ENCODE data around the gene BMERB1. TPM values are rescaled to one million over a fixed set of nuclear protein-coding genes. Genes with fewer than 3 reads are reported as not detected.
"Not testable (repeated sequence)": the region's sequence is repeated elsewhere in the genome, so short reads cannot be mapped to it uniquely, and the experiment has no call there.

Gene BMERB1
- total and polyA plus RNA-seq, 4 donors, result 5.6 to 33.3 (median 9.0) TPM

DNA sequence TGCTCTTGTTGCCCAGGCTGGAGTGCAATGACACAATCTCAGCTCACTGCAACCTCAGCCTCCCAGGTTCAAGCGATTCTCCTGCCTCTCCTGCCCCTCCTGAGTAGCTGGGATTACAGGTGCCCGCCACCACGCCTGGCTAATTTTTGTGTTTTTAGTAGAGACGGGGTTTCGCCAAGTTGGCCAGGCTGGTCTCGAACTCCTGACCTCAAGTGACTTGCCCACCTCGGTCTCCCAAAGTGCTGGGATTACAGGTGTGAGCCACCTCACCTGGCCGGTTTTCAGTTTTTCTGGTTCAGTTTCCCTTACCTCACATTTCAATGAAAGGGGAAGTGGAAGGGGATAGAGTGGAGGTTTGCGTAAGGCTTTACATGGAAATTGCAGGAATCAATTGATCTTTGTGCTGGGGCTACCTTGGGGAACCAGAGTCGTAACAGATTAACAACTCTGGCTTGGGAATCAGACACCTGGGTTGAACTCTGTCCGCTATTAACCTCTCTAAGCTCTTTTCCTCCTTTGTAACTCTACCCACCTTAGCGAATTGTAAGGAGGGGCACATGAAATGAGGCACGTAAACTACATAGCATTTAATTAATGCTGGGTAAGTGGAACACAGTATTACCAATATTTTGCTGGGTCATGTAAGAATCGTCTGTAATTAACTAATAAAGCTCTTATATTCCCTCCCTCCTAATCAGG, 35.6 kb upstream of the BMERB1 start (continued):
- TF ChIP-seq, protein P1, sequence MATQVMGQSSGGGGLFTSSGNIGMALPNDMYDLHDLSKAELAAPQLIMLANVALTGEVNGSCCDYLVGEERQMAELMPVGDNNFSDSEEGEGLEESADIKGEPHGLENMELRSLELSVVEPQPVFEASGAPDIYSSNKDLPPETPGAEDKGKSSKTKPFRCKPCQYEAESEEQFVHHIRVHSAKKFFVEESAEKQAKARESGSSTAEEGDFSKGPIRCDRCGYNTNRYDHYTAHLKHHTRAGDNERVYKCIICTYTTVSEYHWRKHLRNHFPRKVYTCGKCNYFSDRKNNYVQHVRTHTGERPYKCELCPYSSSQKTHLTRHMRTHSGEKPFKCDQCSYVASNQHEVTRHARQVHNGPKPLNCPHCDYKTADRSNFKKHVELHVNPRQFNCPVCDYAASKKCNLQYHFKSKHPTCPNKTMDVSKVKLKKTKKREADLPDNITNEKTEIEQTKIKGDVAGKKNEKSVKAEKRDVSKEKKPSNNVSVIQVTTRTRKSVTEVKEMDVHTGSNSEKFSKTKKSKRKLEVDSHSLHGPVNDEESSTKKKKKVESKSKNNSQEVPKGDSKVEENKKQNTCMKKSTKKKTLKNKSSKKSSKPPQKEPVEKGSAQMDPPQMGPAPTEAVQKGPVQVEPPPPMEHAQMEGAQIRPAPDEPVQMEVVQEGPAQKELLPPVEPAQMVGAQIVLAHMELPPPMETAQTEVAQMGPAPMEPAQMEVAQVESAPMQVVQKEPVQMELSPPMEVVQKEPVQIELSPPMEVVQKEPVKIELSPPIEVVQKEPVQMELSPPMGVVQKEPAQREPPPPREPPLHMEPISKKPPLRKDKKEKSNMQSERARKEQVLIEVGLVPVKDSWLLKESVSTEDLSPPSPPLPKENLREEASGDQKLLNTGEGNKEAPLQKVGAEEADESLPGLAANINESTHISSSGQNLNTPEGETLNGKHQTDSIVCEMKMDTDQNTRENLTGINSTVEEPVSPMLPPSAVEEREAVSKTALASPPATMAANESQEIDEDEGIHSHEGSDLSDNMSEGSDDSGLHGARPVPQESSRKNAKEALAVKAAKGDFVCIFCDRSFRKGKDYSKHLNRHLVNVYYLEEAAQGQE (IDR thresholded peaks at IDR 0.05), result peak; percentile 66
- TF ChIP-seq MAX (IDR thresholded peaks at IDR 0.05), result peak; percentile 98
- TF ChIP-seq FOXA1 (IDR thresholded peaks at IDR 0.05), result peak; percentile 45
- peak; percentile 71 for TF ChIP-seq YY1 (IDR thresholded peaks at IDR 0.05)
- TF ChIP-seq FOXA2 (IDR thresholded peaks at IDR 0.05), result no peak
- TF ChIP-seq ATF3 (IDR thresholded peaks at IDR 0.05), result peak; percentile 53
- peak in 1 of 2 donors; percentile 74 for TF ChIP-seq GABPA (IDR thresholded peaks at IDR 0.05 in 1 of 2, conservative IDR thresholded peaks at IDR 0.05 in 1 of 2)

DNA sequence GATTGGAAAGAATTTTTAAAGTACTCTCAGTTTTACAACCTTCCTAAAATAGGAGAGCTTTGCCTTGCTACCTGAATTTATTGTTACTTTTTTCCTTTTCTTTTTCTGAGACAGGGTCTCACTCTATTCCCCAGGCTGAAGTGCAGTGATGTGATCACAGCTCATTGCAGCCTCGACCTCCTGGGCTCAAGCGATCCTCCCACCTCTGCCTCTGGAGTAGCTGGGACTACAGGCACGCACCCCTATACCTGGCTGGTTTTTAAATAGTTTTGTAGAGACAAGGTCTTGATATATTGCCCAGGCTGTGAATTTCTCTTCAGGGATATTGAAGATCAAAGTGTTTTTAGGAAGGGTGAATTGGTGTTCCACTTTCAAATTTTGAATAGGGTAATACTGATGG, 35.1 kb upstream of the BMERB1 start:
- DNase-seq (ENCODE audit: low spot score), result no peak
- H3K4me3 ChIP-seq (ENCODE audit: low read depth in 1 of 3, low read length in 3 of 3), result no peak overlapping the region
- peak overlapping the region; percentile 45 to 73 for H3K27ac ChIP-seq (ENCODE audit: low read depth in 1 of 2, low read length in 2 of 2)
- H3K27me3 ChIP-seq (ENCODE audit: control insufficient read depth in 4 of 4, insufficient read depth in 4 of 4, low read length in 3 of 4), result no peaks in the 10 kb centered on the region
- peaks cover 0 to 3% (median 0%) of the 10 kb centered on the region in 4 donors for H3K36me3 ChIP-seq (ENCODE audit: control insufficient read depth in 4 of 4, insufficient read depth in 3 of 4, low read depth in 1 of 4, low read length in 3 of 4)
- no peak overlapping the region for H3K9ac ChIP-seq (ENCODE audit: low read depth in 1 of 2, low read length in 2 of 2)
- peaks cover 4 to 32% (median 18%) of the 10 kb centered on the region in 4 donors for H3K4me1 ChIP-seq (ENCODE audit: control insufficient read depth in 4 of 4, insufficient read depth in 4 of 4, low read length in 3 of 4)
- TF ChIP-seq SP1 (IDR thresholded peaks at IDR 0.05), result no peak
- TF ChIP-seq RXRA (IDR thresholded peaks at IDR 0.05), result no peak
- TF ChIP-seq GABPA (IDR thresholded peaks at IDR 0.05 in 1 of 2, conservative IDR thresholded peaks at IDR 0.05 in 1 of 2), result no peak
- no peak for TF ChIP-seq NR2F2 (IDR thresholded peaks at IDR 0.05)
- TF ChIP-seq FOXA2 (IDR thresholded peaks at IDR 0.05), result no peak
- TF ChIP-seq FOXA1 (IDR thresholded peaks at IDR 0.05), result no peak
- TF ChIP-seq, protein P2, sequence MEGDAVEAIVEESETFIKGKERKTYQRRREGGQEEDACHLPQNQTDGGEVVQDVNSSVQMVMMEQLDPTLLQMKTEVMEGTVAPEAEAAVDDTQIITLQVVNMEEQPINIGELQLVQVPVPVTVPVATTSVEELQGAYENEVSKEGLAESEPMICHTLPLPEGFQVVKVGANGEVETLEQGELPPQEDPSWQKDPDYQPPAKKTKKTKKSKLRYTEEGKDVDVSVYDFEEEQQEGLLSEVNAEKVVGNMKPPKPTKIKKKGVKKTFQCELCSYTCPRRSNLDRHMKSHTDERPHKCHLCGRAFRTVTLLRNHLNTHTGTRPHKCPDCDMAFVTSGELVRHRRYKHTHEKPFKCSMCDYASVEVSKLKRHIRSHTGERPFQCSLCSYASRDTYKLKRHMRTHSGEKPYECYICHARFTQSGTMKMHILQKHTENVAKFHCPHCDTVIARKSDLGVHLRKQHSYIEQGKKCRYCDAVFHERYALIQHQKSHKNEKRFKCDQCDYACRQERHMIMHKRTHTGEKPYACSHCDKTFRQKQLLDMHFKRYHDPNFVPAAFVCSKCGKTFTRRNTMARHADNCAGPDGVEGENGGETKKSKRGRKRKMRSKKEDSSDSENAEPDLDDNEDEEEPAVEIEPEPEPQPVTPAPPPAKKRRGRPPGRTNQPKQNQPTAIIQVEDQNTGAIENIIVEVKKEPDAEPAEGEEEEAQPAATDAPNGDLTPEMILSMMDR (IDR thresholded peaks at IDR 0.05; ENCODE audit: low read depth, low read length, missing input control), result no peak
- no peak for TF ChIP-seq JUND (IDR thresholded peaks at IDR 0.05)
- WGBS, result 50% methylated on average over 3 of the region's 3 CpGs
- H3K9me3 ChIP-seq (ENCODE audit: control insufficient read depth in 4 of 4, low read length in 3 of 4), result no peaks in the 10 kb centered on the region

GRCh38 chr16:15400314-15400713, 34.1 kb upstream of the BMERB1 start:
- H3K4me3 ChIP-seq (ENCODE audit: low read depth in 1 of 3, low read length in 3 of 3); H3K27ac ChIP-seq (ENCODE audit: low read depth in 1 of 2, low read length in 2 of 2); H3K9me3 ChIP-seq (ENCODE audit: control insufficient read depth in 4 of 4, low read length in 3 of 4); H3K36me3 ChIP-seq (ENCODE audit: control insufficient read depth in 4 of 4, insufficient read depth in 3 of 4, low read depth in 1 of 4, low read length in 3 of 4); H3K9ac ChIP-seq (ENCODE audit: low read depth in 1 of 2, low read length in 2 of 2); DNase-seq (ENCODE audit: low spot score); H3K27me3 ChIP-seq (ENCODE audit: control insufficient read depth in 4 of 4, insufficient read depth in 4 of 4, low read length in 3 of 4): not testable (repeated sequence)
- H3K4me1 ChIP-seq (ENCODE audit: control insufficient read depth in 4 of 4, insufficient read depth in 4 of 4, low read length in 3 of 4), result peaks cover 4 to 37% (median 22%) of the 10 kb centered on the region in 4 donors
- WGBS, result 93% methylated on average over 6 of the region's 6 CpGs
